DMS 273 (cell line): ENCODE data around the gene SCUBE1.

ENCODE experiments used
- DNase-seq: peaks from one replicate; lab custom pipeline; 2025; ENCODE audit not compliant: unreplicated experiment; lab: John Stamatoyannopoulos, UW

The SCUBE1 gene

GRCh38 chr22:43343262-43343669 lies at the start of gene SCUBE1:
Gene SCUBE1, minus strand, starts transcription at chr22:43343372. Its CDS starts 111 bp downstream, at chr22:43343261.
- peak; percentile 78 for DNase-seq

- DNase-seq, result peak; percentile 21
Measured at GRCh38 chr22:43392385-43392989, 49.3 kb upstream of the SCUBE1 start.

DNA sequence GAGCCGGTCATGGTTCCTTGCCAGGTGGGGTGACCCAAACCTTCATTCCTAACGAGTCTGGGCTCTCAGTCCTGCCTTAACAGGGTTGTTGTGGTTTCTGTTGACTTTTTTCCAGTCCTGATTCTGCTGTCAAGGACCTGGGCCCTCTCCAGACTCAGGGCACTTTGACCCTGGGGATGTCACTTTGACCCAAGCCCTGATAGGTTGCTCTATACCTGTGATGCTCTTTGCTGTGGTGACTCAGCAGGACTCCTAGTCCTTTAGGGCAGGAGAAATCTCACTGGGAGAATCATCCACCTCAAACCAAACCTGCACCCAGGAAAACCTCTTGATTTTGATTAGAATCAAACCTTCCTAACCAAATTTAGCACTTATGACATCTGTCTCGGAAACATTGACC lies 48.1 kb upstream of the SCUBE1 start:
- no peak for DNase-seq

DNA sequence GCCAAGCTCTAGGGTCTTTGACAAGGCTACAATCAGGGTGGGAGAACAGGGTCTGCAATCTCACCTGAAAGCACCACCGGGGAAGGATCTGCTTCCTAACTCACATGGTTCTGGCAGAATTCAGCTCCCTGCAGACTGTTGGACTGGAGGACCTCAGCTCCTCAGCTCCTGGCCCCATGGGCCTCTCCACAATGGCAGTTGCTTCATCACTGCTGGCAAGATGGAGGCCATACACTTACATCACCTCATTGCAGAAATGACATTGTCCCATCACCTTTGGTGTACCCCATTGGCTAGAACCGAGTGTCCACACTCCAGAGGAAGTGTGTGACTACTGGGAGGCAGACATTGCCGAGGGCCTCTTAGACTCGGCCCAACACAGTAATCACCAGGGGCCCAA lies 47.7 kb upstream of the SCUBE1 start:
- DNase-seq, result no peak

- DNase-seq, result no peak
Measured at GRCh38 chr22:43390166-43390565, 47.0 kb upstream of the SCUBE1 start.

GRCh38 chr22:43389227-43389836 lies 46.2 kb upstream of the SCUBE1 start:
- DNase-seq, result no peak

GRCh38 chr22:43388420-43388851 lies 45.3 kb upstream of the SCUBE1 start:
- peak; percentile 83 for DNase-seq

GRCh38 chr22:43387815-43388214 lies 44.6 kb upstream of the SCUBE1 start:
- DNase-seq, result no peak

DNA sequence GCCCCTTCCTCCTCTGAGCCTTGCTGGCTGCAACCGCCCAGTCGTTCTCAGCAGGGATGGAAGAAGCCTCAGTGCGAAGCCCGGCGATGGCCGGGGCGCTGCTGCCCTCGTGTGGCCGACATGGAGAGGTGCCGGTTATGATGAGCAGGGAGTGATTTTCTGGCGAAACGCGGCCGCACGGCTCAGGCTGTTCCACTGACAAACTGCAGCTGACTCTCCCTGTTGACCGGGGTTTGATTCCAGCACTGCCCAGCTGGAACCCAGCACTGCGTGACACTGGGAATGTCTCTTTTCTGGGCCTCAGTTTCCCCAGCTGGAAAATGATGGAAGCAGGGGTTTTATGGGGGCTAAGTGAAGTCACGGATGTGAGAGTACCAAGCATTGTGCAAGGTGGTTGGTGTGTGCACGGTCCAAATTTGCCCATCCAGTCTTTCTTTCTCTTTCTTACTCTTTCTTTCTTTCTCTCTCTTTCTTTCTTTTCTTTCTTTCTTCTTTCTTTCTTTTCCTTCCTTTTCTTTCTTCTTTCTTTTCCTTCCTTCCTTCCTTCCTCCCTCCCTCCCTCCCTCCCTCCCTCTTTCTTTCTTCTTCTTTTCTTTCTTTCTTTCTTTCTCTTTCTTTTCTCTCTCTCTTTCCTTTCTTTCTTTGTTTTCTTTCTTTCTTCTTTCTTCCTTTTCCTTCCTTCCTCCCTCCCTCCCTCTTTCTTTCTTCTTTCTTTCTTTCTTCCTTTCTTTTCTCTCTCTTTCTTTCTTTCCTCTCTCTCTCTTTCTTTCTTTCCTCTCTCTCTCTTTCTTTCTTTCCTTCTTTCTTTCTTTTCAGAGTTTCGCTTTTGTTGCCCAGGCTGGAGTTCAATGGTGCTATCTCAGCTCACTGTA lies 42.8 kb upstream of the SCUBE1 start:
- peak; percentile 81 for DNase-seq

DNA sequence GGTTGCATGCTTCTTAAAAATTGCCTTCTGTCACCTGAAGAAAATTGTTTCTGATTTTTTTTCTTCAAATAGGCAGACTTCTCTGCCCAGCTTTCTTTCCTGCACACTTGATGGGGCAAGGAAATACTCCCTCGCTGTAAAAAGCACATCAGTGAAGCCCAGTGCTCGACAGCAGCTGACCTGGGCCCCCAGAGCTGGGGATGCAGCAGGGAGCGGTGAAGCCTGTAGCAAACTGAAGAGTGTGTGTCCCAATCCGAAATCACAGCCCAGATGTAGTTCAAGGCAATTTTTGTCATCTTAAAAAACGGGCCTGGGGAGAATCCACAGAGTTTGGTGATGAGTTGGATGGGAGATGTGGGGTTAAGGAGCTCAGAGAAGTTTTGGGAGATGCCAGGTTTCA lies 41.7 kb upstream of the SCUBE1 start:
- no peak for DNase-seq

DNA sequence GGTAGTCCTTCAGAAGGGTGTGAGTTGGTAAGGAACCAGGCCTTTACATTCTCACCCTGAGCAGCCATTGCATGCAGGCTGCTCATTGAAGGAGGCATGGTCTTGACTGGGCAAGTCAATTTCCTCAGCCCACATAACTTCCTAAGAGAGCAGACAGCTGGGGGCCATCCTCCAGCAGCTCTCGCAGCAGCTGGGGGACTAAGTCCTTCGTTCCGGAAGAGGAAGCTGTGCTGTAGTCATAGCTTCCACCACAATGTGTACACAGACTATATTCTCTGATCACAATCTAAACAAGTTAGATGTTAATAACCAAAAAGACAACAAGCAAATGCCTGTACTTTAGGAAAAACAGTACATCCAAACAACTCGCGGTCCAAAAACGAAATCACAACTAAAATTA lies 38.5 kb upstream of the SCUBE1 start:
- no peak for DNase-seq

GRCh38 chr22:43377896-43378704 lies 34.9 kb upstream of the SCUBE1 start:
- no peak for DNase-seq

DNA sequence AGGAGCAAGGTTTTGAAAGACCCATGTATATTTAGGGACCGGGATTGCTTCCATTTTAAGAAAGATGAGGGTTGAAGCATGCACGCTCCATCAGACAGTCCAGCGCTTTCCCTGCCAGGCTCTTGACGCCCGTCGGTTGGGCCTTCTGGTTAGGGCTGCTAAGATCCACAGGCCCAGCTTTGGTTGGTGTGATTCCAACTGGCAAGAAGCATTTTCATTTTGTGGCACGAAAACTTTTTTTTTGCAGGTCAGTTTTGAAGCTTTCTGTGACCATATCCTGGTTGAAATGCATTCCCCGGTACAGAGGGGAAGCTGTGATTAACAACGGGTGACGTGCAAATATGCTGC lies 34.4 kb upstream of the SCUBE1 start:
- DNase-seq, result no peak

- no peak for DNase-seq
Measured at GRCh38 chr22:43376765-43377547, 33.8 kb upstream of the SCUBE1 start.

GRCh38 chr22:43375951-43376455 lies 32.8 kb upstream of the SCUBE1 start:
- no peak for DNase-seq

GRCh38 chr22:43370036-43370435 lies 26.9 kb upstream of the SCUBE1 start:
- no peak for DNase-seq

- DNase-seq, result no peak
Measured at GRCh38 chr22:43365715-43366440, 22.7 kb upstream of the SCUBE1 start.

DNA sequence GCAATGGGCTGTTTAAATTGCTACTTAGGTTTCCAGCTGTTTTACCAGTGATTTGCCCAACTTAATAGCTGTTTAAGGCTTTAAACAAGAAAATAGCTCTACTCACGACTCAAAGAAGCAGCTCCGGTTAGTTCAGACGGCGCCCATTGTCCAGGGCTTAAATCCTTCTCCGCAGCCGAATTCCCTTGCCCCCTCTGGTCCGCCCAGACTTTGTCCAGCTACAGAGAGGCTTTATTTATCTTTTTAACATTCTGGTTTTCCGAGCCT lies 20.9 kb upstream of the SCUBE1 start:
- DNase-seq, result no peak

DNA sequence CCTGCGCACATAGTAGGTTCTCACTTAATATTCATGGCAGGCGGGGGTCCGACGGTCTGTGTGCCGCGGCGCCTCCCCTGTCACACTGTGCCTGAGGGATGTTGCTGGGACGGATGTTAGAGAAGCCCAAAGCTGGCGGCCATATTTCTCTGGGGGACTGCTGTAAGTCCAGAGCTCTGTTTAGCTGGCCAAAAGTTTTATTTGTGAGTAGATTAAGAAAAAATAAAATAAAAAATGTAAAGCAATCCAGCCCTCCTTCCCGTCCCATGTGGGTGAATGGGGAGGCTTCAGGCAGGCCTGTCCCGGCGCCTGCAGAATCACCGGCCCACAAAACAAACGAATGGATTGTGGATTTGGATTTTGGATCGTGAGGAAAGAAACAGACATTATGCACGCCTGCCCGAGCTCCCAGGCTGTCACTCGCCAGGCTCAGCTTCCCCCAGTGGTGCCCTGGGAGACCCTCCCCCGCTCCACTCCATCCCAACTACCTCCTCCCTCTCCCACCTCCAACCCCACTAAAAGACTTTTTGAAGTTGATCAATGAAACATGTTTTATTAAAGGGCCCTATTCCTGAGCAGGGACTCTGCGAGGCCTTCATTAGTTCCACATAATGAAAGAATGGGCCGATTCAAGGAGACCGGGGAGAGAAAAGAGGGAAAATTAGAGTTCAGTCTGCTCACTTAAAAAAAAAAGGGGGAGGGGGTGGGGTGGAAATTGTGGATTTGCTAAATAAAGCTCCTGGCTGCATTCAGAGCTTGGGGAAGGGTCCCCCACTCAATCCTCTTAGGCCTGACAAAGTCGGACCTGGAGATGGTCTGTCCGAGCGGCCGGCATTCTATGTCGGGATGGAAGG lies 20.4 kb upstream of the SCUBE1 start:
- no peak for DNase-seq
